ENCODE measurements around the gene FHIT.

- TF ChIP-seq EP300 (IDR thresholded peaks at IDR 0.05; ENCODE audit: low read depth) (no peak), CTCF (IDR thresholded peaks at IDR 0.05) (no peak), POLR2AphosphoS5 (IDR thresholded peaks at IDR 0.05) (no peak), POLR2A (IDR thresholded peaks at IDR 0.05) (no peak)
These were observed 937.9 kb downstream of the FHIT start for GRCh38 chr3:60313231-60313798.

Data from transverse colon (tissue), 4 donors.